ENCODE results near the gene LRRC4C.

The LRRC4C gene

DNA sequence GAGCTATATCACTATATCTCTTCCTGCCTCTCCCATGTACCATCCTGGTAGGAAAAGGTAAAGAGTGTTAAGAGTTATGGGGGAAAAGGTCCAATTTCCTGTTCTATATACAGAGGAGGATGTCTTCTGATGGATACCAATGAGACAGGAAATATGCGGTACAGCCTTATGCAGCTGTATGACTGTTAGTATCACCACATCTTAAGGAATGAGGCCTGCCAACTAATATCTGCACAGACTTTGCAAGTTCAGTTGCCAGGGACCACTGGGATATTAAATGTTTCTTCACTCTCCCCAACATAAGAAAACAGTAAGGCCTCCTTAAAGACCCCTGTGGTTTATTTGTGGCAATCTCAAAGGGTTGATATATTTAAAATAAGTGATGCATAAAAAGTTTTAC lies 1182.5 kb downstream of the LRRC4C start:
- DNase-seq (ENCODE audit: low spot score), result no peak
- ChIA-PET CTCF (no interaction called here), POLR2A (ENCODE audit: low non-redundant PET) (no interaction called here)
- H3K27ac ChIP-seq, result no peak overlapping the region
- TF ChIP-seq, protein P1, sequence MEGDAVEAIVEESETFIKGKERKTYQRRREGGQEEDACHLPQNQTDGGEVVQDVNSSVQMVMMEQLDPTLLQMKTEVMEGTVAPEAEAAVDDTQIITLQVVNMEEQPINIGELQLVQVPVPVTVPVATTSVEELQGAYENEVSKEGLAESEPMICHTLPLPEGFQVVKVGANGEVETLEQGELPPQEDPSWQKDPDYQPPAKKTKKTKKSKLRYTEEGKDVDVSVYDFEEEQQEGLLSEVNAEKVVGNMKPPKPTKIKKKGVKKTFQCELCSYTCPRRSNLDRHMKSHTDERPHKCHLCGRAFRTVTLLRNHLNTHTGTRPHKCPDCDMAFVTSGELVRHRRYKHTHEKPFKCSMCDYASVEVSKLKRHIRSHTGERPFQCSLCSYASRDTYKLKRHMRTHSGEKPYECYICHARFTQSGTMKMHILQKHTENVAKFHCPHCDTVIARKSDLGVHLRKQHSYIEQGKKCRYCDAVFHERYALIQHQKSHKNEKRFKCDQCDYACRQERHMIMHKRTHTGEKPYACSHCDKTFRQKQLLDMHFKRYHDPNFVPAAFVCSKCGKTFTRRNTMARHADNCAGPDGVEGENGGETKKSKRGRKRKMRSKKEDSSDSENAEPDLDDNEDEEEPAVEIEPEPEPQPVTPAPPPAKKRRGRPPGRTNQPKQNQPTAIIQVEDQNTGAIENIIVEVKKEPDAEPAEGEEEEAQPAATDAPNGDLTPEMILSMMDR (conservative IDR thresholded peaks at IDR 0.05; ENCODE audit: low read depth), result no peak

DNA sequence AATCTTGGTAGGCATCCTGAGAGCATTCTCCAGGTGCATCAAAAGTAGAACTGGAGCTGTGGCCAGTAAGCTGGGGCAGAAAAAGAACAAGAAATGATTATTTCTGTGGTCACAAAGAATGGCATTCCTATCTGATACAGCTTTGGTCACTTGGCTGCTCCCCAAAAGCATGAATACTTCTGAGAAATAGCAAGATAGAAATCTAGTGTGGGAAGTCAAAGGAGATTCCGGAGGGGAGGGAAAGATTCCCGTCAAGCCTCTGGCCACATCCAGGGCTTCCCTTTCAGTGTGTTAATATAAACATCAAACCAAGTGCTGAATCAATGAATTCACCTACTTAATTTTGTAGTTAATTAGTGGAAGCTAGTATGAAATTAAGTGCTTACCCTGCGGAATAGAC lies 1185.4 kb downstream of the LRRC4C start:
- CTCF ChIA-PET, result no interaction called here
- TF ChIP-seq, protein P1 (conservative IDR thresholded peaks at IDR 0.05; ENCODE audit: low read depth), result no peak
- no peak for DNase-seq (ENCODE audit: low spot score)
- no peak overlapping the region for H3K27ac ChIP-seq
- POLR2A ChIA-PET (ENCODE audit: low non-redundant PET), result no interaction called here

DNA sequence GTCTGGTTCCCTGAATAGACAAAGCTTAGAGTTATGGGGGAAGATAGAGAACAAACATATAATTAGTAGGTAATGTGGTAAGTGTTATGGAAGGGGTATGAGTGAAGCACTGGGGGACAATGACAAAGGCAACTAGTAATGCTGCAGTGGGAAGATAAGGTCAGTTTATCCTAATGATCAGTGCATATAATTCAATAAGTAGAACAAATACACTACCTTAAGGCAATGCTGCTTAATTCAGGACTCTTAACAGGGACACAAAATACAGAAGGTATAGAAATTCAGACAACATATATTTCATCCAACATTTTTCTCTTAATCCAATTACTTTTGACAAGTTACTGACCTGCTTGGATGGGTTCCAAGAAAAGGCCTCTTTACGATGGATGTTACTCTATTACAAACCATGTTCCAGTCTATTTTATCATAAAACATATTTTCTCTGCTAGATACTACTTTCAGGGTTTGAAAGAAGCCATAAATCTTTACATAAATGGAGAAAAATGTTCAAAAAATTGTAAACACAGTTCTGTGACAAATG lies 1186.2 kb downstream of the LRRC4C start:
- DNase-seq (ENCODE audit: low spot score), result no peak
- CTCF ChIA-PET, result no interaction called here
- TF ChIP-seq, protein P1 (conservative IDR thresholded peaks at IDR 0.05; ENCODE audit: low read depth), result no peak
- no peak overlapping the region for H3K27ac ChIP-seq
- POLR2A ChIA-PET (ENCODE audit: low non-redundant PET), result no interaction called here

DNA sequence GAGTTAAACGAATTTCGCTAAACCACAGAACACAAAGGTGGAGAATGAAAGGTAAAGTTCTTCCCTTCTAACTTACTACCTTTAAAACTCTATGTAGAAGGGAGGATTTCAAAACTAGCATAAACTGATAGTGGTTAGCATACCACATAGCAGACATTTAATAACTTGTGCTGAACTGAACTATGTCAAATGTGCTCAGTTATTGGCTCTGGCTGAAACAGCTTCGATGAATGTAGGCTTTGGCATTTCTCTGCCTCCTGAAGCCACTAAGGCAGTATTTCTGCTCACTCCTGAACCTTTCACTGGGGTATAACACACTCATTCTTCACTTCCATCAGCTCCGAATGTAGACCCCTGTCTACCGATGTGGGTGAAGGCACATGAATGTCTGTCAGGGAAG lies 1188.1 kb downstream of the LRRC4C start:
- CTCF ChIA-PET, result interaction anchor here (1.1 kb wide), 1 partner anchor 22 kb away, joined by 3 read pairs; no protein-coding TSS in a partner anchor
- DNase-seq (ENCODE audit: low spot score), result no peak
- POLR2A ChIA-PET (ENCODE audit: low non-redundant PET), result no interaction called here
- H3K27ac ChIP-seq, result no peak overlapping the region
- TF ChIP-seq, protein P1 (conservative IDR thresholded peaks at IDR 0.05; ENCODE audit: low read depth), result no peak

DNA sequence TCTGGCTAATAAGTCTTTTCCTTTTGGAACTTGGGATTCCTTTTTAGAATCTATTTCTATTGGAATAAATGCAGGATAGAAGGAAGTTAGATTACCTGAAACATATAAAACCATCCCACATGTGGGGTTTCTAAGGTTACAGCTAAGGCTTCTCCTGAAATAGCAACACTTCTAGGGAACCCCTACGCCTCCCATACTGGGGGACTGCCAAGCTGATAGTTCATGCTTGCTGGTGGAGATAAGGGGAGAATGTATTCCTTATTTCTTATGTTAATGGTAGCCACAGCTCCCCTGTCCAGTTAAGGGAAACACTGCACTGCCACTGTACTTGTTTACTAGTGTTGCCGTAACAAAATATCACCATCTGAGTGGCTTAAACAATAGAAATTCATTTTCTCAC lies 1189.6 kb downstream of the LRRC4C start:
- TF ChIP-seq, protein P1 (conservative IDR thresholded peaks at IDR 0.05; ENCODE audit: low read depth), result no peak
- CTCF ChIA-PET, result no interaction called here
- POLR2A ChIA-PET (ENCODE audit: low non-redundant PET), result no interaction called here
- H3K27ac ChIP-seq, result no peak overlapping the region
- no peak for DNase-seq (ENCODE audit: low spot score)

DNA sequence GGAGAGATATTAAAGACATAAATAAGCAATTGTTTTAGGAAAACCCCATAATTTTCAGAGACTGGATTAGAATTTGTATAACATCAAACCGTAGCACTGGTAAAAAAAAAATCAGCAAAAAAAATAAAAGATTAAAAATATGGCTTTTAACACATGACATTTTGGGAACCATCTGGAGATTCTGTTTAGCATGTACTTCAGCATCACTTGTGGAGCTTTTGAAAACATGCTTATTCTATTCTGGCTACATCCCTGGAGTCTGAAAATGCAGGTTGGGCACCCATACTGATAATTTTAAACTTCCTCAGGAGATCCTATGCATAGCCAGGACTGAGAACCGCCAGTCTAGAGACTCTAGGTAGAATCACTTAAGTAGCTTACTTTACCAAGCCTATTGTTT lies 1190.9 kb downstream of the LRRC4C start:
- ChIA-PET CTCF (interaction anchor here (0.6 kb wide), 2 partner anchors 316 to 335 kb away, joined by 3 read pairs; no protein-coding TSS in a partner anchor), POLR2A (ENCODE audit: low non-redundant PET) (no interaction called here)
- H3K27ac ChIP-seq, result no peak overlapping the region
- DNase-seq (ENCODE audit: low spot score), result no peak
- TF ChIP-seq, protein P1 (conservative IDR thresholded peaks at IDR 0.05; ENCODE audit: low read depth), result no peak

DNA sequence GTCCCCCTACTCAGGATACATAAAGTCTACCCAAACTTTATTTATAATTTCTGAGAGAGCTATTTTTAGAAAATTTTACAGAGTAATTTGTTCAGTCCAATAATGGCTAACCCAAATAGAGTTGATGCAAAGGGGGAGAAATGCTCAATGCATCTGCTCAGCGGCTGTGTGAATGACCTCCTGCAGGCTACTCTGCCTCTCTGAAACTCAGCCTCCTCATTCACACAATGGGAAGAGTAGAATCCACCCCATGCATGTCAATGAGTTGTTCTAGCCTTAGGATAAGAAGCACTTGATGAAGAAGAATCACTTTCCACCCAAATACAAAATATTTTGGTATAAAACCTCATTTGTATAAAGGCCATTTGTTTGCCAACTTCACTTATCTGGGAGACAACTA lies 1204.0 kb downstream of the LRRC4C start:
- TF ChIP-seq, protein P1 (conservative IDR thresholded peaks at IDR 0.05; ENCODE audit: low read depth), result no peak
- no peak overlapping the region for H3K27ac ChIP-seq
- no peak for DNase-seq (ENCODE audit: low spot score)
- ChIA-PET CTCF (no interaction called here), POLR2A (ENCODE audit: low non-redundant PET) (no interaction called here)
